Activated CD8-positive, alpha-beta memory T cell treated with anti-CD3 and anti-CD28 coated beads for 36 hours (primary cell): ENCODE data around the gene NQO1. TPM values are rescaled to one million over a fixed set of nuclear protein-coding genes. Genes with fewer than 3 reads are reported as not detected.
"Not testable (repeated sequence)": the region's sequence is repeated elsewhere in the genome, so short reads cannot be mapped to it uniquely, and the experiment has no call there.

Experiments
- CTCF ChIA-PET: fragments of 350-600 bp; sonication (Branson Sonifier 250); formaldehyde crosslinking; loops from one replicate; lab custom pipeline; 2021; ENCODE audit warnings: antibody characterized with exemption; lab: Charles Lee
- POLR2A ChIA-PET: fragments of 350-600 bp; sonication (Branson Sonifier 250); formaldehyde crosslinking; loops from one replicate; lab custom pipeline; 2021; ENCODE audit warnings: antibody characterized with exemption; lab: Charles Lee
- total RNA-seq, 2 experiments: library from RNA; stranded (reverse); gene quantifications; one replicate each; pipeline ENCODE4 v1.2.3, GENCODE V29; 2021

The NQO1 gene
- 10 to 100 TPM; 13.4 to 13.7 TPM for total RNA-seq

- ChIA-PET POLR2A (interaction anchor here (0.7 to 1.3 kb wide), 2 partner anchors 9 to 28 kb away, joined by 4 read pairs; partner anchors contain the start of gene NOB1), CTCF (interaction anchor here (0.7 to 2.7 kb wide), 3 partner anchors 18 to 28 kb away, joined by 3 to 15 read pairs (median 4); partner anchors contain the start of gene NOB1)
Observed at GRCh38 chr16:69726313-69727060, at the start of gene NQO1. NQO1 (minus strand) TSS chr16:69726560; CDS start chr16:69726439, 121 bp downstream.

- CTCF ChIA-PET, result no interaction called here
- POLR2A ChIA-PET, result no interaction called here
Observed at GRCh38 chr16:69775563-69775962, 49.2 kb upstream of the NQO1 start.

GRCh38 chr16:69773260-69773947 is 47.0 kb upstream of the NQO1 start:
- POLR2A ChIA-PET, result interaction anchor here (1.1 kb wide), 1 partner anchor 11 kb away, joined by 4 read pairs; no protein-coding TSS in a partner anchor
- CTCF ChIA-PET, result no interaction called here

GRCh38 chr16:69771651-69771967 is 45.2 kb upstream of the NQO1 start:
- ChIA-PET CTCF (interaction anchor here (1.5 kb wide), 1 partner anchor 17 kb away, joined by 3 read pairs; no protein-coding TSS in a partner anchor), POLR2A (no interaction called here)

GRCh38 chr16:69769404-69769803 is 43.0 kb upstream of the NQO1 start:
- ChIA-PET CTCF (interaction anchor here (0.7 kb wide), 1 partner anchor 326 kb away, joined by 4 read pairs; no protein-coding TSS in a partner anchor), POLR2A (interaction anchor here (0.6 kb wide), 1 partner anchor 346 kb away, joined by 3 read pairs; no protein-coding TSS in a partner anchor)

- POLR2A ChIA-PET, result no interaction called here
- CTCF ChIA-PET, result no interaction called here
Observed at GRCh38 chr16:69768666-69769065, 42.3 kb upstream of the NQO1 start.

- ChIA-PET CTCF (interaction anchor here (0.7 to 1.3 kb wide), 2 partner anchors 13 to 117 kb away, joined by 3 to 6 read pairs; partner anchors contain the start of gene NOB1), POLR2A (interaction anchor here (0.6 kb wide), 2 partner anchors 40 to 348 kb away, joined by 3 to 4 read pairs; no protein-coding TSS in a partner anchor)
Observed at GRCh38 chr16:69767459-69768229, 41.3 kb upstream of the NQO1 start.

- POLR2A ChIA-PET, result no interaction called here
- CTCF ChIA-PET, result interaction anchor here (1.8 kb wide), 1 partner anchor 9 kb away, joined by 10 read pairs; the partner anchor contains the start of gene NOB1
Observed at GRCh38 chr16:69763599-69763942, 37.2 kb upstream of the NQO1 start.

GRCh38 chr16:69762814-69763598 is 36.6 kb upstream of the NQO1 start:
- CTCF ChIA-PET, result interaction anchor here (0.6 to 1.8 kb wide), 2 partner anchors 9 to 392 kb away, joined by 3 to 10 read pairs; partner anchors contain the start of gene NOB1
- POLR2A ChIA-PET, result interaction anchor here (1.0 to 1.1 kb wide), 2 partner anchors 9 to 10 kb away, joined by 4 to 6 read pairs; no protein-coding TSS in a partner anchor

- CTCF ChIA-PET, result interaction anchor here (0.6 to 1.8 kb wide), 4 partner anchors 8 to 391 kb away, joined by 3 to 10 read pairs (median 3); partner anchors contain the start of gene NOB1
- POLR2A ChIA-PET, result interaction anchor here (0.7 to 1.1 kb wide), 3 partner anchors 8 to 321 kb away, joined by 4 to 6 read pairs (median 6); no protein-coding TSS in a partner anchor
Observed at GRCh38 chr16:69761983-69762813, 35.8 kb upstream of the NQO1 start, which contains the start of gene WWP2. WWP2 (plus strand) TSS chr16:69762332; CDS start chr16:69787011, 24,679 bp downstream.

GRCh38 chr16:69757375-69757774 is 31.0 kb upstream of the NQO1 start:
- POLR2A ChIA-PET, CTCF ChIA-PET: not testable (repeated sequence)

GRCh38 chr16:69756705-69757104 is 30.3 kb upstream of the NQO1 start:
- ChIA-PET CTCF (interaction anchor here (0.6 to 1.2 kb wide), 2 partner anchors 18 to 363 kb away, joined by 4 to 5 read pairs; no protein-coding TSS in a partner anchor), POLR2A (no interaction called here)

GRCh38 chr16:69754469-69755310 is 28.3 kb upstream of the NQO1 start, which contains the start of gene NOB1:
NOB1 (minus strand) TSS chr16:69754926; CDS start chr16:69754910, 16 bp downstream.
- ChIA-PET CTCF (interaction anchor here (0.6 to 1.9 kb wide), 15 partner anchors 8 to 359 kb away, joined by 3 to 15 read pairs (median 6); partner anchors contain the start of genes NQO1 and WWP2), POLR2A (interaction anchor here (0.6 to 1.5 kb wide), 4 partner anchors 8 to 589 kb away, joined by 3 to 6 read pairs (median 5); partner anchors contain the start of genes NQO1 and WWP2)

GRCh38 chr16:69754143-69754468 is 27.7 kb upstream of the NQO1 start:
- ChIA-PET CTCF (interaction anchor here (0.6 to 1.9 kb wide), 15 partner anchors 9 to 358 kb away, joined by 3 to 15 read pairs (median 6); partner anchors contain the start of genes NQO1 and WWP2), POLR2A (interaction anchor here (0.6 to 1.5 kb wide), 4 partner anchors 8 to 590 kb away, joined by 3 to 6 read pairs (median 5); partner anchors contain the start of genes NQO1 and WWP2)

- POLR2A ChIA-PET, result interaction anchor here (0.6 kb wide), 1 partner anchor 418 kb away, joined by 7 read pairs; no protein-coding TSS in a partner anchor
Observed at GRCh38 chr16:69748694-69749345, 22.5 kb upstream of the NQO1 start.

More at GRCh38 chr16:69748694-69749345, 22.5 kb upstream of the NQO1 start:
- CTCF ChIA-PET, result no interaction called here
